ENCODE measurements around the gene PXMP4. TPM values are rescaled to one million over a fixed set of nuclear protein-coding genes. Genes with fewer than 3 reads are reported as not detected.
A peak's percentile ranks its signal among the peaks of the same experiment; 100 is the strongest.

The PXMP4 gene
- total RNA-seq, 4 donors from 2014 or later, result 1.6 to 12.0 (median 5.5) TPM

DNA sequence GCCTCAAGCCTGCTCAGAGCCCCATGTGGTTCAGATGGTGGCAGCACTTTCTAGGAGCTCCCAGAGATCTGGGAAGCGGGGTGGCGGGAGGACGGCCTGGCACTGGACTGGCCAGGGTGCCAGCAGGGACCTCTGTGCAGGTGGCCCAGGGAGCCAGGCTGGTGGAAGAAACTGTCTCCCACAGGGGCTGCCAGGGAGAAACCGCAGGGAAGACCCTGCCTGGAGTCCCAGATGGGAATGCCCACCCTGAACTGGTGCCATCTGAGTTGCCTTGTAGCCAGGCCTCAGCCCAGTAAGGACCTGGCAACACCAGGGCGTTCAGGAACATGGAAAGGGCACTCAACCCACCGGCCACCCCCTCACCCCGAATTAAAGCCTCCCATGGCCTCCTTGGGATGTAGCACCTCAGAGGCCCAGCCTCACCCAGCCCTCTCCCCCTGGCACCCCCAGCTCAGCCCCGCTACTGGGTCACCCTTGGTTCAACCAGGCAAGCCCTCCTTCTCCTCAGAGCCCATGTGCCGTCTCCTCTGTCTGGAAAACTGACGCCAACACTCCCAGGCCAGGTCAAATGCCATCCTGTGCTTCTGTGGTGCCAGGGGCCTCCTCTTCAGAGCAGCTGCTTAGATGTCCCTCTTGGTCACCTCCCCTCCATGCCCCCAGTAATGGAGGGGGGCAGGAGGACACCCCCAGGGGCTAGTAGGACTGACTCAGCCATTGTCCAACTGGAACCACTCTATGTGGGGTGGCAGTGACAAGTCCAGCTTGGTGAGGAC lies 63.9 kb downstream of the PXMP4 start:
- no peak overlapping the region for H3K4me3 ChIP-seq
- intact Hi-C loops (cut with DNase I; ENCODE audit: low total_unique reads), result no loop called here
- H3K4me1 ChIP-seq, result peaks cover 14 to 23% (median 19%) of the 10 kb centered on the region in 4 donors
- WGBS, 2 donors (ENCODE audit: low coverage in 1 of 2), result 94% methylated on average over 10 of the region's 10 CpGs; no CpG with 5 or more reads in 1 of the 2 donors
- in situ Hi-C loops (cut with MboI; ENCODE audit: low pct_ligation_motif_present in 1 of 4, low pct_unique_long_range_greater_than_20kb in 1 of 4, low sequenced_read_pairs in 3 of 4), result loop anchor here in 2 of 4 donors (10.0 kb wide), 2 partner anchors 191 to 201 kb away; no protein-coding TSS in a partner anchor
- H3K36me3 ChIP-seq, result peaks cover 0 to 4% (median 1%) of the 10 kb centered on the region in 4 donors
- no peak for DNase-seq
- no peaks in the 10 kb centered on the region for H3K27me3 ChIP-seq
- TF ChIP-seq, protein P1, sequence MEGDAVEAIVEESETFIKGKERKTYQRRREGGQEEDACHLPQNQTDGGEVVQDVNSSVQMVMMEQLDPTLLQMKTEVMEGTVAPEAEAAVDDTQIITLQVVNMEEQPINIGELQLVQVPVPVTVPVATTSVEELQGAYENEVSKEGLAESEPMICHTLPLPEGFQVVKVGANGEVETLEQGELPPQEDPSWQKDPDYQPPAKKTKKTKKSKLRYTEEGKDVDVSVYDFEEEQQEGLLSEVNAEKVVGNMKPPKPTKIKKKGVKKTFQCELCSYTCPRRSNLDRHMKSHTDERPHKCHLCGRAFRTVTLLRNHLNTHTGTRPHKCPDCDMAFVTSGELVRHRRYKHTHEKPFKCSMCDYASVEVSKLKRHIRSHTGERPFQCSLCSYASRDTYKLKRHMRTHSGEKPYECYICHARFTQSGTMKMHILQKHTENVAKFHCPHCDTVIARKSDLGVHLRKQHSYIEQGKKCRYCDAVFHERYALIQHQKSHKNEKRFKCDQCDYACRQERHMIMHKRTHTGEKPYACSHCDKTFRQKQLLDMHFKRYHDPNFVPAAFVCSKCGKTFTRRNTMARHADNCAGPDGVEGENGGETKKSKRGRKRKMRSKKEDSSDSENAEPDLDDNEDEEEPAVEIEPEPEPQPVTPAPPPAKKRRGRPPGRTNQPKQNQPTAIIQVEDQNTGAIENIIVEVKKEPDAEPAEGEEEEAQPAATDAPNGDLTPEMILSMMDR (IDR thresholded peaks at IDR 0.05), result no peak
- TF ChIP-seq EP300 (IDR thresholded peaks at IDR 0.05; ENCODE audit: low read depth), result no peak
- TF ChIP-seq POLR2A (IDR thresholded peaks at IDR 0.05), result no peak
- no peak overlapping the region for H3K27ac ChIP-seq
- H3K9me3 ChIP-seq, result no peaks in the 10 kb centered on the region

DNA sequence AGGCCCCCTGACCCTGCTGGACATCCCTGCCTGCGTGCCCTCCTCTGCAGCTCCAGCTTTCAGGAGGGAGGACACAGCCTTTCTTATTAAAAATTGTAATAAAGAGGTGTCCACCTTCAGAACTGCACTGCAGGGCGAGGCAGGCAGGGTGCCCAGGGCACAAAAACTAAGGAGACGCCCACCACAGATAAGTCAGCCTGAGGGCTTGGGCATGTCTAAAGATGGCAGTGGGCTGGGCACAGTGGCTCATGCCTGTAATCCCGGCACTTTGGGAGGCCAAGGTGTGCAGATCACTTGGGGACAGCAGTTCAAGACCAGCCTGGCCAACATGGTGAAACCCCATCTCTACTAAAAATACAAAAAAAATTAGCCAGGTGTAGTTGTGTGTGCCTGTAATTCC lies 64.9 kb downstream of the PXMP4 start:
- Histone ChIP-seq H3K27ac (no peak overlapping the region), H3K4me3 (no peak overlapping the region), H3K27me3 (no peaks in the 10 kb centered on the region), H3K9me3 (no peaks in the 10 kb centered on the region), H3K4me1 (peaks cover 14 to 31% (median 20%) of the 10 kb centered on the region in 4 donors), H3K36me3 (peaks cover 0 to 4% (median 1%) of the 10 kb centered on the region in 4 donors)
- intact Hi-C loops (cut with DNase I; ENCODE audit: low total_unique reads), result no loop called here
- 72% methylated on average over 4 of the region's 4 CpGs; no CpG with 5 or more reads in 1 of the 2 donors for WGBS, 2 donors (ENCODE audit: low coverage in 1 of 2)
- TF ChIP-seq POLR2AphosphoS5 (IDR thresholded peaks at IDR 0.05) (no peak), EP300 (IDR thresholded peaks at IDR 0.05; ENCODE audit: low read depth) (no peak), POLR2A (IDR thresholded peaks at IDR 0.05) (no peak)
- TF ChIP-seq, protein P1 (IDR thresholded peaks at IDR 0.05), result no peak
- in situ Hi-C loops (cut with MboI; ENCODE audit: low pct_ligation_motif_present in 1 of 4, low pct_unique_long_range_greater_than_20kb in 1 of 4, low sequenced_read_pairs in 3 of 4), result loop anchor here in 2 of 4 donors (10.0 kb wide), 2 partner anchors 190 to 200 kb away; no protein-coding TSS in a partner anchor
- DNase-seq, result no peak

DNA sequence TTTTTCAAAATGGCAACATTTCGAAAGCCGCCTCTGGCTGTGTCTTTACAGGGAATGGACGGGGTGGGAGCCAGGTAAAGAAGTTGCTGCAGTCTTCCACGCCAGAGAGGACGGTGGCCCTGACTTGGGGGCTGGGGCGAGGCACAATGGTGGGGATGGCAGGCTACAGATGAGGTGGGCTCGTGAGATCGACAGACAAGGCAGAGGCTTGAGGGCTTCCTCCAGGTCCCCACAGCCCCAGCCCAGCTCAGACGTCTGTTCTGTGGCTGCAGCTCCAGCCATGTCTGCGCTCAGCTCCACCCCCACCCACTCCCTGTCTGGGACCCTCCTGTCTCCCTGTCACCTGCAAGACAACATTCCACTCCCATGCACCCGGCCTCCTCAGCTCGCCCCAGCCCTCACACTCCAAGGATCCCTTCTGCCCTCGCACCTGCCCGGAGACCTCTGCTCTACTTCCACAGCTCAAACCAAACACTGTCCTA lies 65.4 kb downstream of the PXMP4 start:
- no peaks in the 10 kb centered on the region for H3K27me3 ChIP-seq
- 48 to 66% methylated on average over 4 to 14 of the region's 14 CpGs for WGBS, 2 donors (ENCODE audit: low coverage in 1 of 2)
- H3K27ac ChIP-seq, result peak overlapping the region; percentile 17 to 74 (median 39)
- intact Hi-C loops (cut with DNase I; ENCODE audit: low total_unique reads), result no loop called here
- H3K4me3 ChIP-seq, result no peak overlapping the region
- peaks cover 14 to 31% (median 20%) of the 10 kb centered on the region in 4 donors for H3K4me1 ChIP-seq
- TF ChIP-seq, protein P1 (IDR thresholded peaks at IDR 0.05), result no peak
- TF ChIP-seq POLR2A (IDR thresholded peaks at IDR 0.05), result no peak
- no peak for TF ChIP-seq EP300 (IDR thresholded peaks at IDR 0.05; ENCODE audit: low read depth)
- TF ChIP-seq POLR2AphosphoS5 (IDR thresholded peaks at IDR 0.05), result no peak
- in situ Hi-C loops (cut with MboI; ENCODE audit: low pct_ligation_motif_present in 1 of 4, low pct_unique_long_range_greater_than_20kb in 1 of 4, low sequenced_read_pairs in 3 of 4), result loop anchor here (5.0 to 10.0 kb wide), 3 partner anchors 190 to 202 kb away; no protein-coding TSS in a partner anchor
- peaks cover 0 to 4% (median 1%) of the 10 kb centered on the region in 4 donors for H3K36me3 ChIP-seq
- DNase-seq, result no peak
- no peaks in the 10 kb centered on the region for H3K9me3 ChIP-seq

DNA sequence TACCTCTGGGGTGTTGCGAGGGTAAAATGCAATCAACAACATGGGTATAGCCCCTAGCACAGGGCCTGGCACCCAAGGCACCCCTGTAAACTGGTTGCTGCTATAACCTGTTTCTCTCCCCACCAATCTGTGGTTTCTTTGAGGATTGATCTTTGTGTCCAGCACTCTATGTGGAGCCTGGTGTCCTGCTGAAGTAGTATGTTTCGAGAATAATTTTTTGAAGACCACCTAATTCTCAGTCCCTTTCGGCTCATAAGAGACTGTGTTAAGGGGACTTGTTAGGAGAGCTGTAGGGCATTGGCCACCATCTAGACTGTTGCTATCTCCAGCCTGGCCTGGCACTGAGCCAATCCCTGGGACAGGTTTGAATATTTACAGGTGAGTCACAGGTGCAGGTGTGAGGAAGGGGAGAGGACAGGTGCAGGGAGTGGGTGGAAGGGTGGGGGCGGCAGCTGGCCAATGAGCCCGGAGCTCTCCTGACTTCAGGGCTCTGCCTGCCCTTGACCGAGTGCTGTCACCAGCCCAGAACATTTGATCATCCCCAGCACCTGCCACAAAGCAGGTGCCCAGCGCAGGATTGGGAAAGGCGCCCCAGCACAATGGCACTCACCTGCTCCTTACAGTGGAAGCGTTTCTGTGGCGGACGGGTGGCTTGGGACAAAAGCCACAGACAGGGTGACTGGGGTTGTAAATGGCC lies 66.1 kb downstream of the PXMP4 start:
- Histone ChIP-seq H3K27ac (peak overlapping the region; percentile 37 to 74 (median 54)), H3K4me1 (peaks cover 14 to 38% (median 20%) of the 10 kb centered on the region in 4 donors), H3K9me3 (no peaks in the 10 kb centered on the region), H3K4me3 (no peak overlapping the region), H3K36me3 (peaks cover 0 to 3% (median 0%) of the 10 kb centered on the region in 4 donors), H3K27me3 (no peaks in the 10 kb centered on the region)
- WGBS, 2 donors (ENCODE audit: low coverage in 1 of 2), result 41% methylated on average over 10 of the region's 11 CpGs; no CpG with 5 or more reads in 1 of the 2 donors
- peak; percentile 87 for DNase-seq
- intact Hi-C loops (cut with DNase I; ENCODE audit: low total_unique reads), result loop anchor here (2.0 kb wide), 1 partner anchor 195 kb away; no protein-coding TSS in a partner anchor
- TF ChIP-seq, protein P1 (IDR thresholded peaks at IDR 0.05), result no peak
- TF ChIP-seq EP300 (IDR thresholded peaks at IDR 0.05; ENCODE audit: low read depth) (no peak), POLR2AphosphoS5 (IDR thresholded peaks at IDR 0.05) (peak; percentile 75 to 82 (median 76)), POLR2A (IDR thresholded peaks at IDR 0.05) (no peak)
- in situ Hi-C loops (cut with MboI; ENCODE audit: low pct_ligation_motif_present in 1 of 4, low pct_unique_long_range_greater_than_20kb in 1 of 4, low sequenced_read_pairs in 3 of 4), result loop anchor here (5.0 to 10.0 kb wide), 3 partner anchors 189 to 202 kb away; no protein-coding TSS in a partner anchor

Measured in transverse colon (tissue), 4 donors.